Stomach smooth muscle (tissue), 2 donors: ENCODE results near the gene NTS.

Source experiments
- H3K27ac ChIP-seq: one replicate; pipeline ENCODE4 v1.7.0; 2013; ENCODE audit warnings: mild to moderate bottlenecking, low read length, inconsistent platforms
- H3K27me3 ChIP-seq, 2 donors: one replicate each; pipeline ENCODE4 v1.7.0; 2013; ENCODE audit warnings: low read length in 2 of 2; ENCODE audit not compliant: insufficient read depth in 2 of 2, control insufficient read depth in 1 of 2
- H3K36me3 ChIP-seq, 2 donors: one replicate each; pipeline ENCODE4 v1.7.0; 2013; ENCODE audit warnings: low read length in 2 of 2; ENCODE audit not compliant: control insufficient read depth in 2 of 2, insufficient read depth in 2 of 2
- H3K4me1 ChIP-seq: one replicate; pipeline ENCODE4 v1.7.0; 2013; ENCODE audit warnings: low read length; ENCODE audit not compliant: control insufficient read depth, insufficient read depth
- H3K4me3 ChIP-seq, 2 donors: one replicate each; pipeline ENCODE4 v1.7.0; 2013; ENCODE audit warnings: low read length in 2 of 2
- H3K9ac ChIP-seq, 2 donors: one replicate each; pipeline ENCODE4 v1.7.0; 2013; ENCODE audit warnings: low read length in 2 of 2, mild to moderate bottlenecking in 1 of 2
- H3K9me3 ChIP-seq, 2 donors: one replicate each; pipeline ENCODE4 v1.7.0; 2013; ENCODE audit warnings: low read length in 2 of 2; ENCODE audit not compliant: control insufficient read depth in 2 of 2
- donor health status: healthy.
- donor health status: Pancreatic carcinoma.

Gene NTS

DNA sequence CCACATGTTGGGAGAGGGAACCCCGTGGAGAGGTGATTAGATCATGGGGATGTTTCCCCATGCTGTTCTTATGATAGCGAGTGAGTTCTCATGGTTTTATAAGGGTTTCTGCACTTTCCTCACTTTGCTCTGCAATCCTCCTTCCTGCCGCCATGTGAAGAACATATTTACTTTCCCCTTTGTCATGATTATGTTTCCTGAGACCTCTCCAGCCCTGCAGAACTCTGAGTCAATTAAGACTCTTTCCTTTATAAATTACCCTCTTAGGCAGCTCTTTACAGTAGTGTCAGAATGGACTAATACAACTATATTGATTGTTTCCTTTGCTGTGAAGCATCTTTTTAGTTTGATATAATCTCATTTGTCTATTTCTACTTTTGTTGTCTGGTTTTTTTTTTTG, 24.8 kb upstream of the NTS start:
- Histone ChIP-seq H3K36me3 (no peaks in the 10 kb centered on the region), H3K4me1 (no peaks in the 10 kb centered on the region), H3K9me3 (no peaks in the 10 kb centered on the region), H3K9ac (no peak overlapping the region), H3K4me3 (no peak overlapping the region), H3K27ac (no peak overlapping the region), H3K27me3 (no peaks in the 10 kb centered on the region)

GRCh38 chr12:85855305-85855704, 18.8 kb upstream of the NTS start:
- no peaks in the 10 kb centered on the region for H3K9me3 ChIP-seq
- H3K27ac ChIP-seq, result no peak overlapping the region
- H3K4me1 ChIP-seq, result no peaks in the 10 kb centered on the region
- no peaks in the 10 kb centered on the region for H3K36me3 ChIP-seq
- no peak overlapping the region for H3K4me3 ChIP-seq
- no peak overlapping the region for H3K9ac ChIP-seq
- H3K27me3 ChIP-seq, result no peaks in the 10 kb centered on the region

DNA sequence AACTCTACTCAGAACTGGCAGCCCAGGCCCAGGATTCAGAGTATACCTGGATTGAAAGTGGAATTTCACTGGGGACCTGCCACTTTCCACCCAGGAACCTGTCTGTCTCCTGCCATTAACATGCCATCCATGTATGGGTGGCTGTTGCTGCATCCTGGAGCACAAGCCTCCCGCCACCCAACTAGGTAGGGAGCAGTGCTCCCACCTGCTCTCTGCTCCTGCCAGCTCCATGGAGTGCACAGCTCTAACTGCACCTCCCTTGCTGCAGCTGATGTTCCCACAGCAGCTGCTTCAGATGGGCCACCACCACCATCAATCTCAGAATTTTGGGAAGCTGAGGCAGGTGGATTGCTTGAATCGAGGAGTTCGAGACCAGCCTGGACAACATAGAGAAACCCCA, 17.1 kb upstream of the NTS start:
- no peaks in the 10 kb centered on the region for H3K27me3 ChIP-seq
- no peak overlapping the region for H3K4me3 ChIP-seq
- H3K4me1 ChIP-seq, result no peaks in the 10 kb centered on the region
- H3K9me3 ChIP-seq, result no peaks in the 10 kb centered on the region
- H3K9ac ChIP-seq, result no peak overlapping the region
- H3K27ac ChIP-seq, result no peak overlapping the region
- H3K36me3 ChIP-seq, result no peaks in the 10 kb centered on the region

- H3K9ac ChIP-seq, result no peak overlapping the region
- no peaks in the 10 kb centered on the region for H3K4me1 ChIP-seq
- no peaks in the 10 kb centered on the region for H3K9me3 ChIP-seq
- no peak overlapping the region for H3K4me3 ChIP-seq
- no peaks in the 10 kb centered on the region for H3K36me3 ChIP-seq
- H3K27ac ChIP-seq, result no peak overlapping the region
- no peaks in the 10 kb centered on the region for H3K27me3 ChIP-seq
These were observed 8.2 kb upstream of the NTS start for GRCh38 chr12:85865890-85866289.

- Histone ChIP-seq H3K4me3 (no peak overlapping the region), H3K9ac (no peak overlapping the region), H3K27me3 (no peaks in the 10 kb centered on the region), H3K4me1 (no peaks in the 10 kb centered on the region), H3K36me3 (no peaks in the 10 kb centered on the region), H3K9me3 (no peaks in the 10 kb centered on the region), H3K27ac (no peak overlapping the region)
These were observed 6.9 kb upstream of the NTS start for GRCh38 chr12:85866986-85867776.

GRCh38 chr12:85872497-85873091, 1.5 kb upstream of the NTS start:
- H3K36me3 ChIP-seq, result no peaks in the 10 kb centered on the region
- H3K4me3 ChIP-seq, result no peak overlapping the region
- no peaks in the 10 kb centered on the region for H3K4me1 ChIP-seq
- H3K9ac ChIP-seq, result no peak overlapping the region
- H3K27me3 ChIP-seq, result no peaks in the 10 kb centered on the region
- no peak overlapping the region for H3K27ac ChIP-seq
- H3K9me3 ChIP-seq, result no peaks in the 10 kb centered on the region

DNA sequence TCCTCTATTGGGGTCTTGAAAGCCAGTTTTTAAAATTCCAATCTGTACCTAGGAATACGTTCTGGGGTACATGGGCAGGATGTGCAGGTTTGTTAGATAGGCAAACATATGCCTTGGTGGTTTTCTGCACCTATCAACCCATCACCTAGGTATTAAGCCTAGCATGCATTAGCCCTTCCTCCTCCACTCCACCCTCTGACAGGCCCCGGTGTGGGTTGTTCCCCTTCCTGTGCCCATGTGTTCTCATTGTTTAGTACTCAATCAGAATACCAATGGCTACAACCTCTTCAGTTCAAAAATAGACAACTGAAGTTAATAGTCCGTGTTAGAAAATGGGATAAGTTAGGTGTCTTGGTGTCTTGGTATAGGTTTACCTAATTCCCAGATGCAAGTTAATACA, 3.4 kb downstream of the NTS start:
- Histone ChIP-seq H3K4me1 (no peaks in the 10 kb centered on the region), H3K36me3 (no peaks in the 10 kb centered on the region), H3K4me3 (no peak overlapping the region), H3K27me3 (no peaks in the 10 kb centered on the region), H3K27ac (no peak overlapping the region), H3K9me3 (no peaks in the 10 kb centered on the region), H3K9ac (no peak overlapping the region)

DNA sequence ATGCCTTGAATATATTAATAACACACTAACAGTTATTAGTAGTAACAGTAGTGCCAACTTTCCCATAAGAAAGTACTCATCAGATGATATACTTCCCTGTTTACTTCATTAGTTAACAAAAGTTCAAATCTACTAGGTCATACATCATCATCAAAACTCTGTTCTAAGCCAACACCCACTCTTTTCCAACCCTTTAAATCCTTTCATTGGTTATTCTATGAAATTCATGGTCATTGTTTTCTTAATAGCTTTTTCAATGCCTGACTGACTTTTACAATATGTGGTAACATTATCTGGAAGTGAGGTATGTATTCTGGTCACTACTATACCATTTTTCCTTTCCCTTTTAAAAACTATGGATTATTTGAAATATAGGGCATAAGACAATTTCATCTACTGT, 9.7 kb downstream of the NTS start:
- Histone ChIP-seq H3K9ac (no peak overlapping the region), H3K9me3 (no peaks in the 10 kb centered on the region), H3K36me3 (no peaks in the 10 kb centered on the region), H3K4me1 (no peaks in the 10 kb centered on the region), H3K27me3 (no peaks in the 10 kb centered on the region), H3K4me3 (no peak overlapping the region), H3K27ac (no peak overlapping the region)

- H3K27ac ChIP-seq, result no peak overlapping the region
- no peak overlapping the region for H3K4me3 ChIP-seq
- no peak overlapping the region for H3K9ac ChIP-seq
- H3K36me3 ChIP-seq, result no peaks in the 10 kb centered on the region
- H3K4me1 ChIP-seq, result no peaks in the 10 kb centered on the region
- H3K9me3 ChIP-seq, result no peaks in the 10 kb centered on the region
- H3K27me3 ChIP-seq, result no peaks in the 10 kb centered on the region
These were observed 20.6 kb downstream of the NTS start for GRCh38 chr12:85894653-85895052.

DNA sequence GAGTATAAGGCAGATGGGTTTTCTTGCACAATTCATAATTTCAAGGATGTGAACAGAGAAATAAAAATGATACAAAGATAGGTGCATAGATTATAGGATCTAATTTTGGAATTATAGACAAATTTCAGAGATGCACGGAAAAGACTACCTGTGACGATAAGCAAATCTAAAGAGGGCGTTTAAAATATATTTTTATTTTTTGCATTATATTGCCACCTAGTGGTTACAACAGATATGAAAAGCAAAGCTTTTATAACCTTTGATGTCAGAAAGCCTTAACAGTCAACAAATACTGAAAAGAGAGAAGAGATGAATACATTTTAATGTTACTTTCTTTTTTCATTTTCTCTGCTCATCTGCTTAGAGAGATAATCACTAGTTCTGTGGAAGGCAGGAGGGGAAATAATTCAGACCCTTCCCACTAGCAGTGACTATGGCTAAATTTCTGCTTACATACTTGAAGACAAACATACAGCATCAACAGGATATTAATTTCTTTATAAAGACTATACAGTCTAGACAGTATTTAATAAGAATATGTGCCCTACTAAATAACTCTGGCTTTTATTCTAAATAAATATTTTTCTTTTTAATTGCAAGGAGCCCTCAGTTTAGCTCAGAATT, 46.3 kb downstream of the NTS start:
- Histone ChIP-seq H3K9ac (no peak overlapping the region), H3K4me3 (no peak overlapping the region), H3K4me1 (no peaks in the 10 kb centered on the region), H3K36me3 (no peaks in the 10 kb centered on the region), H3K27ac (no peak overlapping the region), H3K9me3 (no peaks in the 10 kb centered on the region), H3K27me3 (no peaks in the 10 kb centered on the region)

- Histone ChIP-seq H3K36me3 (no peaks in the 10 kb centered on the region), H3K27ac (no peak overlapping the region), H3K9ac (no peak overlapping the region), H3K9me3 (no peaks in the 10 kb centered on the region), H3K4me3 (no peak overlapping the region), H3K27me3 (no peaks in the 10 kb centered on the region), H3K4me1 (no peaks in the 10 kb centered on the region)
These were observed 49.8 kb downstream of the NTS start for GRCh38 chr12:85923767-85924331.
